Measurements from ENCODE around the gene KDELR1. TPM values are rescaled to one million over a fixed set of nuclear protein-coding genes. Genes with fewer than 3 reads are reported as not detected.

Gene KDELR1
- total and polyA plus RNA-seq, 2 of the 13 experiments (the other 11 are each of a cell fraction or from before 2014, with no cell fraction given): 134 to 185 TPM

DNA sequence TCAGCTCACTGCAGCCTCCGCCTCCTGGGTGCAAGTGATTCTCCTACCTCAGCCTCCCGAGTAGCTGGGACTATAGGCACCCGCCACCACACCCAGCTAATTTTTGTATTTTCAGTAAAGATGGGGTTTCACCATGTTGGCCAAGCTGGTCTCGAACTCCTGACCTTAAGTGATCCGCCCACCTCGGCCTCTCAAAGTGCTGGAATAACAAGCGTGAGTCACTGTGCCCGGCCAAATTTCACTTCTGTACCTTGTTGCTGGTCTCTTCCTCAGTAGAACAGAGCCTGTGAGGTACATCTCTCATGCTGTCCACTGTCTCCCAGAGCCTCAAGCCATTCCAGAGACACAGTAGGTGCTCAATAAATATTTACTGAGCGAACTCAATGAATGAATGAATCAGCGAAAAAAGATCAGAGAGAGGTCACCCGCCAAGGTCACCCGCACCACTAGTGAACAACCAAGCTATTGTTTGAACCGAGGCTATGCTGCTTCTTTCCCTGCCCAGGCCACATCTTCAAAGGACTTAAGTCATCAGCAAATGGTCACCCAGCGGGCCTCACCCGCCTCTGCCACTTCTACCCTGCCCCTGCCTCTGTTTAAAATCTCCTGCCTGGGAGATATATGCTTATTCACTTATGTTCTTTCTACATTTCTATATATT is 36.9 kb downstream of the KDELR1 start (continued):
- TF ChIP-seq, protein P1, sequence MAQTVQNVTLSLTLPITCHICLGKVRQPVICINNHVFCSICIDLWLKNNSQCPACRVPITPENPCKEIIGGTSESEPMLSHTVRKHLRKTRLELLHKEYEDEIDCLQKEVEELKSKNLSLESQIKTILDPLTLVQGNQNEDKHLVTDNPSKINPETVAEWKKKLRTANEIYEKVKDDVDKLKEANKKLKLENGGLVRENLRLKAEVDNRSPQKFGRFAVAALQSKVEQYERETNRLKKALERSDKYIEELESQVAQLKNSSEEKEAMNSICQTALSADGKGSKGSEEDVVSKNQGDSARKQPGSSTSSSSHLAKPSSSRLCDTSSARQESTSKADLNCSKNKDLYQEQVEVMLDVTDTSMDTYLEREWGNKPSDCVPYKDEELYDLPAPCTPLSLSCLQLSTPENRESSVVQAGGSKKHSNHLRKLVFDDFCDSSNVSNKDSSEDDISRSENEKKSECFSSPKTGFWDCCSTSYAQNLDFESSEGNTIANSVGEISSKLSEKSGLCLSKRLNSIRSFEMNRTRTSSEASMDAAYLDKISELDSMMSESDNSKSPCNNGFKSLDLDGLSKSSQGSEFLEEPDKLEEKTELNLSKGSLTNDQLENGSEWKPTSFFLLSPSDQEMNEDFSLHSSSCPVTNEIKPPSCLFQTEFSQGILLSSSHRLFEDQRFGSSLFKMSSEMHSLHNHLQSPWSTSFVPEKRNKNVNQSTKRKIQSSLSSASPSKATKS (CRISPR knock-in tag; IDR thresholded peaks at IDR 0.05): 0 out of 2 replicates have a peak, but pooled peaks have one; percentile 53
- TF ChIP-seq ZNF776 (CRISPR knock-in tag; IDR thresholded peaks at IDR 0.05): no peak
- TF ChIP-seq NFKBIZ (CRISPR knock-in tag; IDR thresholded peaks at IDR 0.05): 0 out of 2 replicates have a peak, but pooled peaks have one; percentile 56
- TF ChIP-seq PAXIP1 (CRISPR knock-in tag; conservative IDR thresholded peaks at IDR 0.05): peak; percentile 97
- TF ChIP-seq, protein P2, sequence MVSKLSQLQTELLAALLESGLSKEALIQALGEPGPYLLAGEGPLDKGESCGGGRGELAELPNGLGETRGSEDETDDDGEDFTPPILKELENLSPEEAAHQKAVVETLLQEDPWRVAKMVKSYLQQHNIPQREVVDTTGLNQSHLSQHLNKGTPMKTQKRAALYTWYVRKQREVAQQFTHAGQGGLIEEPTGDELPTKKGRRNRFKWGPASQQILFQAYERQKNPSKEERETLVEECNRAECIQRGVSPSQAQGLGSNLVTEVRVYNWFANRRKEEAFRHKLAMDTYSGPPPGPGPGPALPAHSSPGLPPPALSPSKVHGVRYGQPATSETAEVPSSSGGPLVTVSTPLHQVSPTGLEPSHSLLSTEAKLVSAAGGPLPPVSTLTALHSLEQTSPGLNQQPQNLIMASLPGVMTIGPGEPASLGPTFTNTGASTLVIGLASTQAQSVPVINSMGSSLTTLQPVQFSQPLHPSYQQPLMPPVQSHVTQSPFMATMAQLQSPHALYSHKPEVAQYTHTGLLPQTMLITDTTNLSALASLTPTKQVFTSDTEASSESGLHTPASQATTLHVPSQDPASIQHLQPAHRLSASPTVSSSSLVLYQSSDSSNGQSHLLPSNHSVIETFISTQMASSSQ (IDR thresholded peaks at IDR 0.05; ENCODE audit: low read depth): peak; percentile 12; the same call in 1 of the 2 replicates
- TF ChIP-seq, protein P2 (CRISPR knock-in tag; IDR thresholded peaks at IDR 0.05; ENCODE audit: borderline replicate concordance): peak; percentile 84; the same call in 1 of the 2 replicates
- TF ChIP-seq, protein P3, sequence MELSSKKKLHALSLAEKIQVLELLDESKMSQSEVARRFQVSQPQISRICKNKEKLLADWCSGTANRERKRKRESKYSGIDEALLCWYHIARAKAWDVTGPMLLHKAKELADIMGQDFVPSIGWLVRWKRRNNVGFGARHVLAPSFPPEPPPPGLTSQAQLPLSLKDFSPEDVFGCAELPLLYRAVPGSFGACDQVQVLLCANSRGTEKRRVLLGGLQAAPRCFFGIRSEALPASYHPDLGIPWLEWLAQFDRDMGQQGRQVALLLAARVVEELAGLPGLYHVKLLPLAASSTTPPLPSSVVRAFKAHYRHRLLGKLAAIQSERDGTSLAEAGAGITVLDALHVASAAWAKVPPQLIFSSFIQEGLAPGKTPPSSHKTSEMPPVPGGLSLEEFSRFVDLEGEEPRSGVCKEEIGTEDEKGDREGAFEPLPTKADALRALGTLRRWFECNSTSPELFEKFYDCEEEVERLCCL (CRISPR knock-in tag; IDR thresholded peaks at IDR 0.05; ENCODE audit: borderline replicate concordance): no peak
- peak; percentile 59; the same call in 1 of the 2 replicates for TF ChIP-seq TFAP4 (IDR thresholded peaks at IDR 0.05; ENCODE audit: borderline replicate concordance, low read depth)
- no peak for TF ChIP-seq ZNF329 (CRISPR knock-in tag; IDR thresholded peaks at IDR 0.05; ENCODE audit: low read depth)
- peak; percentile 89; the same call in 1 of the 2 replicates for TF ChIP-seq ZNF44 (CRISPR knock-in tag; IDR thresholded peaks at IDR 0.05)
- peak; percentile 66; the same call in 1 of the 2 replicates for TF ChIP-seq ELF3 (CRISPR knock-in tag; IDR thresholded peaks at IDR 0.05)
- peak; percentile 63; the same call in 1 of the 2 replicates for TF ChIP-seq ZNF335 (CRISPR knock-in tag; IDR thresholded peaks at IDR 0.05)
- TF ChIP-seq CEBPB (IDR thresholded peaks at IDR 0.05; ENCODE audit: borderline replicate concordance, low read depth, low read length): no peak
- no peak for TF ChIP-seq KDM5A (IDR thresholded peaks at IDR 0.05; ENCODE audit: borderline replicate concordance, low read length)

Measured in HepG2 (cell line).